Sigmoid colon (tissue), 3 donors: ENCODE measurements around the gene KCNJ15.

Source experiments
- CTCF ChIP-seq, 4 experiments: fragments of 450-650 bp in 3 of 4; fragments of 200-600 bp in 1 of 4; IDR thresholded peaks; one replicate each; pipeline ENCODE4 v1.5.1; 2016 to 2019; ENCODE audit warnings: antibody characterized with exemption in 4 of 4, mild to moderate bottlenecking in 3 of 4, moderate library complexity in 2 of 4
- POLR2A ChIP-seq, 2 donors: fragments of 450-650 bp; IDR thresholded peaks; one replicate each; pipeline ENCODE4 v1.6.1; 2016; ENCODE audit warnings: antibody characterized with exemption in 2 of 2, mild to moderate bottlenecking in 2 of 2, moderate library complexity in 2 of 2

DNA sequence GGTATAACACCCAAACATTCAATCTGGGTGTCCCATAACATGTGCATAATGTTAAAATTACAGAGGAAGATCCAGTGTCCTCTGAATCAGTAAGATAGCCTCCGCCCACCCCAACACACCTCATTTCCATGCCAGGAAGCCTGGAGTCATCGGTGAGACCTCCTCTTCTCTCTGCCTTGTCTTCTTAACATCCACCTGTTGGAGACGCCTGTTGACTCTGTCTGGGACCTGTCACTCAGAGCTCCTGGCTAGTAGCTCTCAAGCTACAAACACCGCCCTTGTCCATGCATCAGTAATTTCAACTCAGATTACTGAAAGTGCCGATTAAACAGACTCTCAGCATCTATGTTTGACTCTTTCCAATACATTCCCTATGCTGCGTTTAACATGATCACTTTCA is 27.4 kb downstream of the KCNJ15 start:
- no peak for TF ChIP-seq CTCF (IDR thresholded peaks at IDR 0.05)
- TF ChIP-seq POLR2A (IDR thresholded peaks at IDR 0.05), result no peak
